ENCODE results near the gene SLC36A1. TPM values are rescaled to one million over a fixed set of nuclear protein-coding genes. Genes with fewer than 3 reads are reported as not detected.

The SLC36A1 gene
- total RNA-seq, 1 experiment from 2014 or later, result 13.6 TPM

- no peak for TF ChIP-seq POLR2AphosphoS5 (IDR thresholded peaks at IDR 0.05; ENCODE audit: low read depth, low read length)
- no peak for TF ChIP-seq SIN3A (IDR thresholded peaks at IDR 0.05; ENCODE audit: borderline replicate concordance, insufficient read depth, low read depth, low read length)
- TF ChIP-seq CTCF (IDR thresholded peaks at IDR 0.05), result no peak
- no peak for TF ChIP-seq REST (IDR thresholded peaks at IDR 0.05; ENCODE audit: insufficient read depth in 1 of 2, low read depth in 2 of 2, low read length in 1 of 2)
- TF ChIP-seq TCF7L2 (IDR thresholded peaks at IDR 0.05; ENCODE audit: low read depth, low read length), result no peak
- Histone ChIP-seq H3K36me3 (ENCODE audit: control insufficient read depth, insufficient read depth, low read length) (no peaks in the 10 kb centered on the region), H3K27me3 (ENCODE audit: control insufficient read depth, insufficient read depth, low read length) (no peaks in the 10 kb centered on the region), H3K4me3 (ENCODE audit: low read depth in 2 of 2, low read length in 2 of 2) (no peak overlapping the region), H3K27ac (ENCODE audit: low read length) (no peak overlapping the region), H3K9me3 (ENCODE audit: control insufficient read depth, insufficient read depth, low read depth, low read length) (no peaks in the 10 kb centered on the region), H3K4me1 (ENCODE audit: control insufficient read depth, insufficient read depth, low read length) (no peaks in the 10 kb centered on the region)
- CTCF ChIA-PET, result no interaction called here
- POLR2A ChIA-PET, result no interaction called here
- ATAC-seq (no peak), DNase-seq (ENCODE audit: low read depth, low spot score) (no peak)
- BruUV-seq (replicated peaks), result no TSS peak
- intact Hi-C loops (cut with micrococcal nuclease; ENCODE audit: unreplicated experiment) (no loop called here), in situ Hi-C loops (cut with HindIII; ENCODE audit: low pct_unique_long_range_greater_than_20kb, low sequenced_read_pairs) (no loop called here)
Measured at GRCh38 chr5:151454889-151455288, 7.5 kb downstream of the SLC36A1 start.

GRCh38 chr5:151456321-151456940 is 9.0 kb downstream of the SLC36A1 start:
- BruUV-seq (replicated peaks), result no TSS peak
- in situ Hi-C loops (cut with HindIII; ENCODE audit: low pct_unique_long_range_greater_than_20kb, low sequenced_read_pairs), result no loop called here
- intact Hi-C loops (cut with micrococcal nuclease; ENCODE audit: unreplicated experiment), result no loop called here
- H3K4me1 ChIP-seq (ENCODE audit: control insufficient read depth, insufficient read depth, low read length), result no peaks in the 10 kb centered on the region
- POLR2A ChIA-PET, result no interaction called here
- H3K4me3 ChIP-seq (ENCODE audit: low read depth in 2 of 2, low read length in 2 of 2), result no peak overlapping the region
- H3K27me3 ChIP-seq (ENCODE audit: control insufficient read depth, insufficient read depth, low read length), result no peaks in the 10 kb centered on the region
- no peak for TF ChIP-seq SIN3A (IDR thresholded peaks at IDR 0.05; ENCODE audit: borderline replicate concordance, insufficient read depth, low read depth, low read length)
- no peak overlapping the region for H3K27ac ChIP-seq (ENCODE audit: low read length)
- no peaks in the 10 kb centered on the region for H3K36me3 ChIP-seq (ENCODE audit: control insufficient read depth, insufficient read depth, low read length)
- H3K9me3 ChIP-seq (ENCODE audit: control insufficient read depth, insufficient read depth, low read depth, low read length), result no peaks in the 10 kb centered on the region
- CTCF ChIA-PET, result no interaction called here
- DNase-seq (ENCODE audit: low read depth, low spot score) (no peak), ATAC-seq (no peak)

GRCh38 chr5:151458314-151458713 is 10.9 kb downstream of the SLC36A1 start:
- in situ Hi-C loops (cut with HindIII; ENCODE audit: low pct_unique_long_range_greater_than_20kb, low sequenced_read_pairs), result no loop called here
- intact Hi-C loops (cut with micrococcal nuclease; ENCODE audit: unreplicated experiment), result no loop called here
- BruUV-seq (replicated peaks), result no TSS peak
- Histone ChIP-seq H3K9me3 (ENCODE audit: control insufficient read depth, insufficient read depth, low read depth, low read length) (no peaks in the 10 kb centered on the region), H3K4me3 (ENCODE audit: low read depth in 2 of 2, low read length in 2 of 2) (no peak overlapping the region), H3K27ac (ENCODE audit: low read length) (no peak overlapping the region), H3K27me3 (ENCODE audit: control insufficient read depth, insufficient read depth, low read length) (no peaks in the 10 kb centered on the region), H3K36me3 (ENCODE audit: control insufficient read depth, insufficient read depth, low read length) (no peaks in the 10 kb centered on the region), H3K4me1 (ENCODE audit: control insufficient read depth, insufficient read depth, low read length) (no peaks in the 10 kb centered on the region)
- CTCF ChIA-PET, result no interaction called here
- DNase-seq (ENCODE audit: low read depth, low spot score) (no peak), ATAC-seq (no peak)
- TF ChIP-seq CTCF (IDR thresholded peaks at IDR 0.05) (no peak), POLR2AphosphoS5 (IDR thresholded peaks at IDR 0.05; ENCODE audit: low read depth, low read length) (no peak), TCF7L2 (IDR thresholded peaks at IDR 0.05; ENCODE audit: low read depth, low read length) (no peak), REST (IDR thresholded peaks at IDR 0.05; ENCODE audit: insufficient read depth in 1 of 2, low read depth in 2 of 2, low read length in 1 of 2) (no peak), SIN3A (IDR thresholded peaks at IDR 0.05; ENCODE audit: borderline replicate concordance, insufficient read depth, low read depth, low read length) (no peak)
- POLR2A ChIA-PET, result no interaction called here
